ENCODE measurements around the gene HOPX.

Gene HOPX

GRCh38 chr4:56708146-56708545, 27.1 kb upstream of the HOPX start:
- in situ Hi-C loops (cut with HindIII; ENCODE audit: low sequenced_read_pairs) = no loop called here
- TF ChIP-seq, protein P1, sequence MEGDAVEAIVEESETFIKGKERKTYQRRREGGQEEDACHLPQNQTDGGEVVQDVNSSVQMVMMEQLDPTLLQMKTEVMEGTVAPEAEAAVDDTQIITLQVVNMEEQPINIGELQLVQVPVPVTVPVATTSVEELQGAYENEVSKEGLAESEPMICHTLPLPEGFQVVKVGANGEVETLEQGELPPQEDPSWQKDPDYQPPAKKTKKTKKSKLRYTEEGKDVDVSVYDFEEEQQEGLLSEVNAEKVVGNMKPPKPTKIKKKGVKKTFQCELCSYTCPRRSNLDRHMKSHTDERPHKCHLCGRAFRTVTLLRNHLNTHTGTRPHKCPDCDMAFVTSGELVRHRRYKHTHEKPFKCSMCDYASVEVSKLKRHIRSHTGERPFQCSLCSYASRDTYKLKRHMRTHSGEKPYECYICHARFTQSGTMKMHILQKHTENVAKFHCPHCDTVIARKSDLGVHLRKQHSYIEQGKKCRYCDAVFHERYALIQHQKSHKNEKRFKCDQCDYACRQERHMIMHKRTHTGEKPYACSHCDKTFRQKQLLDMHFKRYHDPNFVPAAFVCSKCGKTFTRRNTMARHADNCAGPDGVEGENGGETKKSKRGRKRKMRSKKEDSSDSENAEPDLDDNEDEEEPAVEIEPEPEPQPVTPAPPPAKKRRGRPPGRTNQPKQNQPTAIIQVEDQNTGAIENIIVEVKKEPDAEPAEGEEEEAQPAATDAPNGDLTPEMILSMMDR (IDR thresholded peaks at IDR 0.05; ENCODE audit: low read depth, low read length, missing control alignments) = no peak
- no peak for DNase-seq (ENCODE audit: low read depth)

GRCh38 chr4:56705966-56706365, 24.9 kb upstream of the HOPX start:
- in situ Hi-C loops (cut with HindIII; ENCODE audit: low sequenced_read_pairs) = no loop called here
- no peak overlapping the region for H3K4me3 ChIP-seq (ENCODE audit: low read depth, low read length)
- DNase-seq (ENCODE audit: low read depth) = no peak
- TF ChIP-seq, protein P1 (IDR thresholded peaks at IDR 0.05; ENCODE audit: low read depth, low read length, missing control alignments) = no peak

More at GRCh38 chr4:56708146-56708545, 27.1 kb upstream of the HOPX start:
- no peak overlapping the region for H3K4me3 ChIP-seq (ENCODE audit: low read depth, low read length)

DNA sequence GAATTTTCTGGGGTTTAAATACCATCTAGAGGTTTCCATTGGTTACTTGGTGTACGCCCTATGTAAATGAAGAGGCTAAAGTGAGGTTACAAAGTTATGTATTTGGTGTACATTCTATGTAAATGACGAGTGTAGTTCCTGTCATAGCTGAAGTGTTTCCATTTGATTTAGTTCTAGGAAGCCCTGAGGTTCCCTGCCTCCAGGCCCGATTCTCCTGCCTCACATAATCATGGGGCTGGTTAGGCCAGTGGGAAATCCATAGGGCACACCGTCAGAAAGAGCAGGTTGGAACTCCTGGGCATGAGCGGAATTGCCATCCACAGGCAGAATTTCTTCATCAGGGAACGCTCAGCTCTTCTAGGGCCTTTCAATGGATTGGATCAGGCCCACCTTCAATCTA, 24.2 kb upstream of the HOPX start:
- in situ Hi-C loops (cut with HindIII; ENCODE audit: low sequenced_read_pairs) = no loop called here
- TF ChIP-seq, protein P1 (IDR thresholded peaks at IDR 0.05; ENCODE audit: low read depth, low read length, missing control alignments) = no peak
- no peak overlapping the region for H3K4me3 ChIP-seq (ENCODE audit: low read depth, low read length)
- no peak for DNase-seq (ENCODE audit: low read depth)

- no peak overlapping the region for H3K4me3 ChIP-seq (ENCODE audit: low read depth, low read length)
- no peak for DNase-seq (ENCODE audit: low read depth)
- in situ Hi-C loops (cut with HindIII; ENCODE audit: low sequenced_read_pairs) = no loop called here
- TF ChIP-seq, protein P1 (IDR thresholded peaks at IDR 0.05; ENCODE audit: low read depth, low read length, missing control alignments) = no peak
These were observed 23.2 kb upstream of the HOPX start for GRCh38 chr4:56704089-56704871.

- H3K4me3 ChIP-seq (ENCODE audit: low read depth, low read length) = no peak overlapping the region
- DNase-seq (ENCODE audit: low read depth) = no peak
- in situ Hi-C loops (cut with HindIII; ENCODE audit: low sequenced_read_pairs) = no loop called here
- TF ChIP-seq, protein P1 (IDR thresholded peaks at IDR 0.05; ENCODE audit: low read depth, low read length, missing control alignments) = no peak
These were observed 22.3 kb upstream of the HOPX start for GRCh38 chr4:56703378-56703777.

GRCh38 chr4:56701644-56702043, 20.5 kb upstream of the HOPX start:
- no peak for DNase-seq (ENCODE audit: low read depth)
- TF ChIP-seq, protein P1 (IDR thresholded peaks at IDR 0.05; ENCODE audit: low read depth, low read length, missing control alignments) = no peak
- no peak overlapping the region for H3K4me3 ChIP-seq (ENCODE audit: low read depth, low read length)
- in situ Hi-C loops (cut with HindIII; ENCODE audit: low sequenced_read_pairs) = no loop called here

All from astrocyte of the cerebellum (primary cell).